ENCODE results near the gene BTBD10.

GRCh38 chr11:13339195-13340153 lies 123.5 kb downstream of the BTBD10 start:
- TF ChIP-seq CTCF (IDR thresholded peaks at IDR 0.05; ENCODE audit: poor library complexity, severe bottlenecking) (no peak), EP300 (conservative IDR thresholded peaks at IDR 0.05; ENCODE audit: poor library complexity, severe bottlenecking) (no peak), TAF1 (IDR thresholded peaks at IDR 0.05; ENCODE audit: low read depth) (no peak), SMC3 (conservative IDR thresholded peaks at IDR 0.05; ENCODE audit: poor library complexity) (no peak), EZH2 (IDR thresholded peaks at IDR 0.05; ENCODE audit: borderline replicate concordance, insufficient read depth, low read length, poor library complexity, severe bottlenecking) (no peak)

All from neural cell (in vitro differentiated cells).